GM06990 (cell line): Measurements from ENCODE around the gene BTBD7.

Source experiments
- DNase-seq: peaks from one replicate; pipeline ENCODE4 v3.0.0-alpha.2; 2011; ENCODE audit not compliant: insufficient read length; ENCODE audit errors: extremely low read depth
- H3K27me3 ChIP-seq: replicated peaks from 2 replicates; pipeline ENCODE4 v1.6.0; 2011; ENCODE audit warnings: low read length; ENCODE audit not compliant: control insufficient read depth, insufficient read depth
- H3K36me3 ChIP-seq: 2 replicates; pipeline ENCODE4 v1.5.1; 2011; ENCODE audit warnings: low read length; ENCODE audit not compliant: control insufficient read depth, insufficient read depth
- H3K4me3 ChIP-seq: replicated peaks from 2 replicates; pipeline ENCODE4 v1.5.1; 2011; ENCODE audit warnings: low read depth, mild to moderate bottlenecking, control low read depth, low read length
- TF ChIP-seq, protein P1 (sequence below): IDR thresholded peaks from 2 replicates; pipeline ENCODE4 v1.5.1; 2011; ENCODE audit warnings: low read length, control low read depth, mild to moderate bottlenecking, inconsistent platforms; ENCODE audit not compliant: insufficient read depth, poor library complexity, severe bottlenecking

Gene BTBD7

DNA sequence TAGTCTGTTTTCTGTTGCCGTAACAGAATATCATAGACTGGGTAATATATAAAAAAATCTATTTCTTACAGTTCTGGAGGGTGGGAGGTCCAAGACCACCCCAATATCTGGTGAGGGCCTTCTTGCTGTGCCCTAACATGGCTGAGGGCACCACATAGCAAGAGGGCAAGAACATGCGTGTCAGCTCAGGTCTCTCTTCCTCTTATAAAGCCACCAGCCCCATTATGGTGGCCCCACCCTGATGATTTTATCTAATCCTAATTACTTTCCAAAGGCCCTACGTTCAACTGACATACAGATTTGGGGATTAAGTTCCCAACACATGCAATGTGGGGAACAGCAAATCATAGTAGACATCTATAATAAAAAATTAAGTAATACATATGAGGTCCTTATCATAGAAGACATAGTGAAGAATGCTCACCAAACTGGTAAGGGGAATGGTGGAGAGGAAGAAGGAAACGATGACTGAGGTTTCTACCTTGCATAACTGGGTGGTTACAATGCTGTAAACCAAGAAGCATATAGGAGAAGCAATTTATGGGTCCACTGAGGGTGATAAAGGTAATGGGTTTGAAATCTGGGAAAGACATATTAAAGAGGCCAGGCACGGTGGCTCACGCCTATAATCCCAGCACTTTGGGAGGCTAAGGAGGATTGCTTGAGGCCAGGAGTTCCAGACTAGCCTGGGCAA is 27.0 kb downstream of the BTBD7 start:
- H3K27me3 ChIP-seq: no peaks in the 10 kb centered on the region
- TF ChIP-seq, protein P1, sequence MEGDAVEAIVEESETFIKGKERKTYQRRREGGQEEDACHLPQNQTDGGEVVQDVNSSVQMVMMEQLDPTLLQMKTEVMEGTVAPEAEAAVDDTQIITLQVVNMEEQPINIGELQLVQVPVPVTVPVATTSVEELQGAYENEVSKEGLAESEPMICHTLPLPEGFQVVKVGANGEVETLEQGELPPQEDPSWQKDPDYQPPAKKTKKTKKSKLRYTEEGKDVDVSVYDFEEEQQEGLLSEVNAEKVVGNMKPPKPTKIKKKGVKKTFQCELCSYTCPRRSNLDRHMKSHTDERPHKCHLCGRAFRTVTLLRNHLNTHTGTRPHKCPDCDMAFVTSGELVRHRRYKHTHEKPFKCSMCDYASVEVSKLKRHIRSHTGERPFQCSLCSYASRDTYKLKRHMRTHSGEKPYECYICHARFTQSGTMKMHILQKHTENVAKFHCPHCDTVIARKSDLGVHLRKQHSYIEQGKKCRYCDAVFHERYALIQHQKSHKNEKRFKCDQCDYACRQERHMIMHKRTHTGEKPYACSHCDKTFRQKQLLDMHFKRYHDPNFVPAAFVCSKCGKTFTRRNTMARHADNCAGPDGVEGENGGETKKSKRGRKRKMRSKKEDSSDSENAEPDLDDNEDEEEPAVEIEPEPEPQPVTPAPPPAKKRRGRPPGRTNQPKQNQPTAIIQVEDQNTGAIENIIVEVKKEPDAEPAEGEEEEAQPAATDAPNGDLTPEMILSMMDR: no peak
- no peak for DNase-seq
- H3K36me3 ChIP-seq: no peaks in the 10 kb centered on the region
- H3K4me3 ChIP-seq: no peak overlapping the region

DNA sequence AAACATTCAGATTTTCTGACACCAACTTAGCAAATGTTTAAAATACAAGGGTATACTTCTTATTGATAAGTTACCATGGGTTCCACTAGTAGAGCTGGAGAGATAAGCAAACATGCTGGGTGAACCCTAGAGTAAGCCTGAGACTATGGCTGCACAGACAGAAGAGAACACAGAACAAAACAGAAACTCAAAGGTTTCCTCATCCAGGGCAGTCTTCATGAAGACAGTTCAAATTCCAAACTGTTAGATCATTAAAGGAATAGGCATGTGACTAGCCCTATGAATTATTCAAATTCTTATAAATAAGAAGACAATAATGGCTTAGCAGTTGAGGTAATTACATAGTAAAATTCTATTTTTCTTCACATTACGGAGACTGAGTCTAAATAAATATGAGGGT is 28.1 kb downstream of the BTBD7 start:
- H3K4me3 ChIP-seq: no peak overlapping the region
- no peaks in the 10 kb centered on the region for H3K27me3 ChIP-seq
- TF ChIP-seq, protein P1: no peak
- H3K36me3 ChIP-seq: no peaks in the 10 kb centered on the region
- no peak for DNase-seq

DNA sequence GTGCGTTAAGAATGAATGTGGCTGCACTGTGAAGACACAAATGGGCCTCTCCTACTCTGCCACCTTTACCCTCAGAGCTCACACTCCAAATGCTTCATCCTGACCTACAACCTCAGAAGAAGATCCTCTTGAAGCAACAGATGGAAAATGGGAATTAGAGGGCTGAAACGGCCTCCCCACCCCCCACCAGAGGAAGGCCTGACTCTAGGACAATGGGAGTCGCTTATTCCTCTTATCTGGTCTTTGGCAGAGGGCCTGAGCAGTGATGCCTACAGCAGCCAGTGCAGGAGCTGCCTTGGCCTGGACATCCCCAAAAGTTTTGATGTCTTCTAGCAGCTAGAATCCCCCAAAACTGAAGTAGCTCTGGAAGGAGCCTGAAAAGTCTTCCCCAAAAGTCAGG is 29.2 kb downstream of the BTBD7 start:
- no peak for DNase-seq
- Histone ChIP-seq H3K36me3 (no peaks in the 10 kb centered on the region), H3K27me3 (no peaks in the 10 kb centered on the region), H3K4me3 (no peak overlapping the region)
- TF ChIP-seq, protein P1: no peak

DNA sequence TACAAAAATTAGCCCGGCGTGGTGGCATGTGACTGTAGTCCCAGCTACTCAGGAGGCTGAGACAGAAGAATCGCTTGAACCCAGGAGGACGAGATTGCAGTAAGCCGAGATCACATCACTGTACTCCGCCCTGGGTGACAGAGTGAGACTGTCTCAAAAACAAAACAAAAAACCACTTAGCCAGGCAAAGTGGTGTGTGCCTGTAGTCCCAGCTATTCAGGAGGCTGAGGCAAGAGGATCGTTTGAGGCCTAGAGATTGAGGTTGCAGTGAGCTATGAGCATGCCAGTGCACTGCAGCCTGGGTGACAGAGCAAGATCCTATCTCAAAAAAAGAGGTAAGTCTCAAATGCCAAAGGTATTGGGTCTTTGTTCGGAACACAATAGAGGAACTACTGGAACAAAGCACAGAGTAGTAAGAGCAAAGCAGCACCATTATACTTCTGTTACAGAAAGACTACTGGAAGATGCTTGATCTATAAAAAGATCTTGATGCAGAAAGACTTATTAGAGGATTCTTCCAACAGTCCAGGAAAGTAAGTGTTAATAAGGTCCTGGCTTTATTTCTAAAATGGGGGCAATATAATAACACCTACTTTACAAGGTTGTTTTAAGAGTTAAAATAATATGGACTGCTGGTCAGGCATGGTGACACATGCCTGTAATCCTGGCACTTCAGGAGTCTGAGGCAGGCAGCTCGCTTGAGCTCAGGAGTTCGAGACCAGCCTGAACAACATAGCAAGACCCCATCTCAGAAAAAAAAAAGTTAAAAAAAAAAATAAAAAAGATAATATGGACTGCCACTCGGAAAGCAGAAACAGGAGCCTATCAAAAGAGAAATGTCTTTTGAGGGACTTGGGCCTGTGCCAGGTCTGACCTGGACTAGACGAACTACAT is 29.9 kb downstream of the BTBD7 start:
- DNase-seq: no peak
- Histone ChIP-seq H3K27me3 (no peaks in the 10 kb centered on the region), H3K36me3 (no peaks in the 10 kb centered on the region), H3K4me3 (no peak overlapping the region)
- TF ChIP-seq, protein P1: no peak

DNA sequence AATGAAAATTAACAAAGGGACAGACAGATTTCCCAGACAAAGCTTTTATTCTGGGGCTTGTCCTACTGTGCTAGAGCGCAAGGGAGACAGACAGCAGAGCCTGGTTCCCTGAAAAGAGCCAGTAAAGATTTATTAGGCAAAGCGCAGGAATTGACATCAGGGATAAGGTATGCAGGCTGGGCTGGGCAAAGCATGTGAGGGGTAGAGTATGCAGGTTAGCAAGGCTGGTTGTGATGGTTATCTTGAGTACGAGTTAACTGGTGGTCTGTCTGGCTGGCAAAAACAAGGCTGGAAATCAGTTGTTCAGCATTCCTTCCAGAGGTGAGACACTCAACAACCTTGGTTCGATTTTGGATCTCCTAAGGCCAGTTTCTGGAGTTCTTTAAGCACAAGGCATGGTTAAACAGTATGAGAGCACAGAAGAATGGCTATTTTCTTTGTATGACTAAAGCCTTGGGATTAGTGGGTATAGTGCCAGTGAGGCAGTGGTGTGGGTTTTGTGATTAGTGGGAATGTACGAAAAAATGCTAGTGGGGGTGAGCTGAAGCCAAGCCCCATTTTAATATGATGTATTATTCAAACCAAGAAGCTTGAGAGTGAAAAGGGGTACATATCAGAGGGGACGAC is 30.9 kb downstream of the BTBD7 start:
- Histone ChIP-seq H3K4me3 (no peak overlapping the region), H3K36me3 (no peaks in the 10 kb centered on the region), H3K27me3 (no peaks in the 10 kb centered on the region)
- TF ChIP-seq, protein P1: no peak
- DNase-seq: no peak
